GM19395 (cell line): ENCODE measurements around the gene STRN3.
"Not testable (repeated sequence)": the region's sequence is repeated elsewhere in the genome, so short reads cannot be mapped to it uniquely, and the experiment has no call there.

ENCODE experiments used
- ATAC-seq: cut with Tn5 transposase; IDR thresholded peaks from one replicate; pipeline ENCODE4 v1.9.1; 2021; ENCODE audit warnings: mild to moderate bottlenecking, moderate library complexity; ENCODE audit not compliant: unreplicated experiment

STRN3 gene

GRCh38 chr14:31004007-31004406, 22.2 kb downstream of the STRN3 start:
- not testable (repeated sequence) for ATAC-seq

- ATAC-seq: no peak
Observed at GRCh38 chr14:31003284-31003683, 22.9 kb downstream of the STRN3 start.

DNA sequence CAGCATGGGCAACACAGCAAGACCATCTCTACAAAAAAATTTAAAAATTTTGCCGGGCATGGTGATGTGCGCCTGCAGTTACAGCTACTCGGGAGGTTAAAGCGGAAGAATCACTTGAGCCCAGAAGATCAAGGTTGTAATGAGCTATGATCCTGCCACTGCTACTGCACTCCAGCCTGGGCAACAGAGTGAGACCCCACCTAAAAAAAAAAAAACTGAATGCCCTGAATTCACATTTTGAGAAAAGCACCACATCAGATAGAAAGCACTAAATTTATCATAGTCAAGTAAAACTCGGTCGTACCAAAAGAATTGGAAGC, 24.9 kb downstream of the STRN3 start:
- ATAC-seq: no peak

DNA sequence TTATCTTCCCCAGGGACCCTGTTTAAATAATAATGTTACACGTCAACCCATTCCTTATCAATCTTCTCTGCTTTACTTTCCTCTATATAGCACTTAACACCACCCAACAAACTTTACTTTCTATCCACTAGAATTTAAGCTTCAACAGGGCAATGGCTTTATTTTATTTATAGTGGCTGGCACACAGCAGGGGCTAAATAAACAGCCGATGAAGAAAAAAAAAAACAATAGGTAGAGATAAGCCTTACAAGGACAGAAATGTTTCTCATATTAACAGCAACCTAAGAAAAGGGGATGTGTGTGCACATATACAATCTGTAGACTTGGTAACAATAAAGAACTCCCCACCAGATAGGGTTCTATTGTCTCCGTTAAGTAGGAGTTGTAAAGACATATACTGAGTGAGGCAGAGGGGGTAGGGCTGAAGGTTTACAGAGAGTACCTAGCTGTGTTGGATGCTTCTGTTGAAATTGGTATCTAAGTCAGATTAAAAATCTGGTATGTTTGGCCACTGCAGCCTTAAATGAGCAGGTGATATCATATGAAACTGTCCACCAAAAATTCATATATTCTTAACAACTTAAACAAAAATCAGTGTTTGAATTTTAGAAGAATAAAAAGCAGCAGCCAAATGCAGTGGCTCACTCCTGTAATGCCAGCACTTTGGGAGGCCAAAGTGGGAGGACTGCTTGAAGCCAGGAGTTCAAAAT, 25.4 kb downstream of the STRN3 start:
- no peak for ATAC-seq

GRCh38 chr14:30999038-30999773, 27.0 kb downstream of the STRN3 start:
- ATAC-seq: no peak

DNA sequence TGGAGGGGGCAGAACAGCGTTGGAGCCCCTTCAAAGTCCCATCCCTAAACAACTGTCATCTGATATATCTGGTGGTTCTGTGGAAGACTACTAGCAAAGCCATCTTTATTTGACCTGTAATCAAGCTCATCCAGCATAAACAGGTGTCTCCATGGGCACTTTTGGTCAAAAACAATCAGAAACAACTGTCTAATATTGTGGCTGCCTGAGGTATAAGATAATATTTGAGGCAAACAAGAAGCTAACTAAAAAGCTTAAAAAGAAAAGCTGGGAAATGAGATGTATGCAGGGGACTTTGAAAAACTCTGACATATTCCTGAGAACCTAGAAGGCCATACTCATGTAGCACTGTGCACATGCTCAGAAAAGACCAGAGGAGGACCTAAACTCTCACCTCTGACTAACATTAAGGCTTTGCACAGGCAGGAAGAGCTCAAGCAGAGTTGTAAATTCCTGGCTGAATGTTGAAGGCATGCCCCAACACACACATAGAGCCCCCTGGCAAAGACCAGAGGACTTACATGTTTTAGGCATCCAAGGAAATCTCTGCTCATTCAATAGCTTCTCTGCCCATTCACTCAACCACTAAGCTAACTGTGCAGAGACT, 28.0 kb downstream of the STRN3 start:
- ATAC-seq: no peak

- ATAC-seq: no peak
Observed at GRCh38 chr14:30996892-30997659, 29.1 kb downstream of the STRN3 start.

GRCh38 chr14:30995689-30996088, 30.5 kb downstream of the STRN3 start:
- ATAC-seq: no peak

GRCh38 chr14:30994681-30995620, 31.2 kb downstream of the STRN3 start:
- ATAC-seq: peak; percentile 67

DNA sequence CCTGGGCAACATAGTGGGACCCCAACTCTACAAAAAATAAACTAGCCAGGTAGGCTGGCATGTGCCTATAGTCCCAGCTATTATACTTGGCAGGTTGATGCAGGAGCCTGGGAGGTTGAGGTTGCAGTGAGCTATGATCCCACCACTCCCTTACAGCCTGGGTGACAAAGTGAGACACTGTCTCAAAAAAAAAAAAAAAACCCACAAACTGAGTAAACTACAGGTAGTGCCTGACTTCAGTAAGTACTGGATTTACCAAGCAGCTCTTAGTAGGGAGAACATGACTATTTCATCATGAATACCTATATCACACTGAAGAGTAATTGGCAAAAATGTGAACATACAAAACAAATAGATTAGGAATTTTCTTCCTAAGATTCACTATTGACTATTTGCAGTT, 33.1 kb downstream of the STRN3 start:
- ATAC-seq: no peak

GRCh38 chr14:30991408-30991807, 34.8 kb downstream of the STRN3 start:
- no peak for ATAC-seq

GRCh38 chr14:30990770-30991169, 35.4 kb downstream of the STRN3 start:
- no peak for ATAC-seq

- no peak for ATAC-seq
Observed at GRCh38 chr14:30988509-30988908, 37.7 kb downstream of the STRN3 start.

DNA sequence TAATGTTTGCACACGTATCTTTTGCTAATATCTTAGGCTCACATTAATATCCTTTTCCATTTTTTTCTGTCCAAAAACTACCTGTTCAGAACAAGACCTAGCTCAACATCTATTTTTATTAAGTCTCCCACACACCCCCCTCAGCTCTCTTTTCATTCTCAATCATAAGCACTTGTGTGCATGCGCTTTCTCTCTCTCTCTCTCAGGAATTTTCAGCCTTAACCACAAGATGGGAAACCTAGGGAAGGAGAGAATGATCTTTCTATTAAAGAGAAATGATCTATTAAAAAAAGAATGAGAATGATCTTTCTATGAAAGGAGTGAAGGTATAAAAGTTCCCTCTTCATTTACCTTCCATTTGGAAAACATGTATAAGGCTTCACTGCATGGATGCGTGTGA, 40.4 kb downstream of the STRN3 start:
- ATAC-seq: no peak

DNA sequence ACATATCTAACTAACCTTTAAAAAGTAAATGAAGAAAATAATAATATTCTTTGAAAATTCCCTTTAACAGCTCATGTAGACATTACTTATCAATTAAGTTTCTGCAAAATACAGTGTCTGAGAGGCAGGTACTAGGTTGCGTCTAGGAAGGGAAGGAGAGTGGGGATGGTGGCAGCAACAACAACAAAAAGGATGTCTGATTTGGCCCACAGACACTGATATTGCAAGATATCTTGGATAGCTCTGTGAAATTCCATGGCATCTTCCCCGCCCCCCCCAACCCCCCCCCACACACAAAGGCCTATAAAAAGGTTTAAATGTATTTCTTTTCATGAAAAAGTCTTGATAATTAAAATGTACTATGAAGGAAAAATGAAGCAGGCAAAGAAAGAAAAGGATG, 42.3 kb downstream of the STRN3 start:
- ATAC-seq: no peak

GRCh38 chr14:30982533-30982932, 43.6 kb downstream of the STRN3 start:
- no peak for ATAC-seq

DNA sequence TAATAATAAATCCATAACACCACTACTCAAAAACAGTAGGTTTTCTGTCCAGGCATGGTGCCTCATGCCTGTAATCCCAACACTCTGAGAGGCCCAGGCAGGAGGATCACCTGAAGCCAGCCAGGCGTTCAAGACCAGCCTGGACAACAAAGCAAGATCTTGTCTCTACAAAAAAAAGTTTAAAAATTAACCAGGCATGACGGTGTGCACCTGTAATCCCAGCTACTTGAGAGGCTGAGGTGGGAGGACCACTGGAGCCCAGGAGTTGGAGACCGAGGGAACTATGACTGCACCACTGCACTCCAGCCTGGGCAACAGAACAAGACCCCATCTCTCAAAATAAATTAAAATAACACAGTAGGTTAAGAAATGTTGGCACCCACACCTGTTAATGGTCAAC, 45.2 kb downstream of the STRN3 start:
- ATAC-seq: no peak

DNA sequence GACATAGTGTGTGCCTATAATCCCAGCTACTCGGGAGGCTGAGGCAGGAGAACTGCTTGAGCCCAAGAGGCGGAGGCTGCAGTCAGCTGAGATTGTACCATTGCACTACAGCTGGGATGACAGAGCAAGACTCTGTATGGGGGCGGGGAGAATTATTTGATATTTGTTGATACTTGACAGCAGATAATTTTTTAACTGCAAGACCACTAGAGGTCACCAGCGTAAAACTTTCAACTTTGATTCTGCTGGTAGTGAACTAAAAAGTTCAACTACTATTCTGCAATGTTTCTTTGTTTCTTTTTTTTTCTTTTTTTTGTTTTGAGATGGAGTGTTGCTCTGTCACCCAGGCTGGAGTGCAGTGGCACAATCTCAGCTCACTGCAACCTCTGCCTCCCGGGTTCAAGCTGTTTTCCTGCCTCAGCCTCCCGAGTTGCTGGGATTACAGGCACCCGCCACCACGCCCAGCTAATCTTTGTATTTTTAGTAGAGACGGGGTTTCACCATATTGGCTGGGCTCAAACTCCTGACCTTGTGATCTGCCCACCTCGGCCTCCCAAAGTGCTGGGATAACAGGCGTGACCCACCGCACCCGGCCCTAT, 46.0 kb downstream of the STRN3 start:
- ATAC-seq: not testable (repeated sequence)

DNA sequence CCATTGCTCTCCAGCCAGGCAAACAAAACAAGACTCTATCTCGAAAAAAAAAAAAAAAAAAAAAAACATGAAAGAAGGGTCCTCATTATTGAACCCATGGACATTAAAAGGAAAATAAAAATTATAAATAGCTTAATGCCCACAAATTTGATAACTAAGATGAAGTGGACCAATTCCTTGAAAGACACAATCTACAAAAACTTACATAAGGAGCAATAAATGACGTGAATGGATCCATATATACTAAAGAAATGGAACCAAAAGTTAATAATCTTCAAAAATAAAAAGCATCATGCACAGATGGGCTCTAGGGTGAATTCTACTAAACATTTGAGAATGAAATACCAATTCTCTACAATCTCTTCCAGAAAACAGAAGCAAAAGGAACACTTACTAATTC, 48.4 kb downstream of the STRN3 start:
- no peak for ATAC-seq

DNA sequence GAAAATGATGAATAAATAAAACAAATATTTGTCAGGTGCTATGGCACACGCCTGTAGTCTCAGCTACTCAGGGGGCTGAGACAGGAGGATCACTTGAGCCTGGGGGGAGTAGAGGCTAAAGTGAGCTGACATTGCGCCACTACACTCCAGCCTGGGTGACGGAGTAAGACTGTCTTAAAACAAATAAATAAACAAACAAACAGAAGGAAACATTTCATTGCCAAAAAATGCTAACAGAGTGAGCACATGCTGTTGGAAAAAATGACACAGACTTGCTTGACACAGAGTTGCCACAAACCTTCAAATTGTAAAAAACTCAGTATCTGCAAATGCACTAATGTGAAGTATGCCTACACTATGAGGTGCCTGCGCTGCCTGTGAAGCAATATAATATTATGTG, 51.6 kb downstream of the STRN3 start:
- no peak for ATAC-seq
